GM21515 (cell line): Measurements from ENCODE around the gene TBX5.

Source experiments
- ATAC-seq: cut with Tn5 transposase; IDR thresholded peaks from one replicate; pipeline ENCODE4 v1.9.1; 2021; ENCODE audit not compliant: unreplicated experiment

TBX5 gene

GRCh38 chr12:114406316-114406983 lies 506 bp upstream of the TBX5 start:
- ATAC-seq, result no peak

- ATAC-seq, result no peak
Measured at GRCh38 chr12:114404926-114405518, 922 bp downstream of the TBX5 start.

DNA sequence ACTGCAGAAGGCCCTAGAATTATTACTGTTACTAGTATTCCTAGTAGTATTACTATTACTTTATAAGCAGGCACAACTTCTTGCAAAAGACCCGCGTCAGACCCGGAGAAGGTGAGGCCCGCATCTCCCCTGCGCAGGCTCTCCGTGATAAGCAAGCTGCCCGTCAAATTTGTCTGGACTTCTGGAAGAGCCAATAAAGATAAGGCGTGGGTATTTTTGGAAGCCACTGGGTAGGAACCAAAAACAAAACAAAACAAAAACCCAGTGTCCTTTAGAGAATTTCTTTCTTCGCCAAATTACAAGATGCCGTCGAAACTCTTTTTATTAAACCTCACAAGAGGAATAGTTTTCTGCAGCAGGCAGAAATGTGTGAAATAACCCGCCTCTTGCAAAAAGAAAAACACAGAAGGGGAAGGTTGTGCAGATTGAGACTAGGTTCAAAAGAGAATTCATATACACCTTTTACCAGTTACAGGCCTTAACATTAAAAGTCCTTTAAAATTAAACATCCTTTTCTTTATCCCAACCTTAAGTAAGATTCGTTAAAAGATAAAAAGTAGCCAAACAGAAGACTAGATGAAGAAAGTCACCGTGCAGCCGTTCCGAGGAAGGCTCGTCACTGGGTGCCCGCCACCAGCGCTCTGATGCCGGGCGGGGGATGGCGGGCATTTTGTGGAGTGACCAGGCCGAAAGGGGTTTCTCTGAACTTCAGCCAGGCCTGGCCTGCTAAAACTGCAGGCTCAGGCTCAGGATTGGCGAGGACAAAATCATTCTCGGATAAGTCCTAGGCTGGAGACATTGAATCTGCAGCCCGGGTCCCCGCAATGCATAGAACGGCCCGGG lies 1.6 kb downstream of the TBX5 start:
- no peak for ATAC-seq

GRCh38 chr12:114403690-114404066 lies 2.3 kb downstream of the TBX5 start:
- no peak for ATAC-seq

DNA sequence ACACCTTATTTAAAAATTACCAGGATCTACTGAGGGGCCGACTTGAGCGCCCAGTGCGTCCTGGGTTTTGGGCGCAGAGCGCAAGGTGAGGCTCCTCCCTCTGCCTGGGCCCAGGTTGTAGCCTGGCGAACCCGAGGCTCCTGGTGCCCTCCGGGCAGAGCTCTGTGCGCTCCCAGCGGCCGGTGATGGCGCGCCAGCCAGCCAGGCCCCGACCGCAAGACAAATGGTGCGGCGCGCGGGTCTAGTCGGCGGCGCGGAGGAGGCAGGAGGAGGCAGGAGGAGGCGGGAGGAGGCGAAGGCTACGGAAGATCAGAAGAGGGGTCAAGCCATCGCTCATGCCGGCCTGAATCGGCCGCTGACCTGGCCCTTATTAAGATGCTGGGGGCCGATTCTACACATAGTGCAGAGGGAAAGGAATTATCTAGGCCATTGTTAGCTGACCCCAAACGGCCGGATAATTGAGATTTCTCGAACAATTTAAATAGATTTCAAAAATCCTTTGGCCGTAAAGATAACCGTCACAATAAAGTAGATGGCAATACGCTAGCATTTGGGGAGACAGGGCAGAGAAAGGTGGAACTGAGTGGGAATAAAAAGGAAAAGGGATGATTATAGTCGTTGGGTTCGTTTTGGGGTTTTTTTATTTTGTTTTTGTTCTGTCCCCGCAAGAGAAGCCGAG lies 2.8 kb downstream of the TBX5 start:
- no peak for ATAC-seq

DNA sequence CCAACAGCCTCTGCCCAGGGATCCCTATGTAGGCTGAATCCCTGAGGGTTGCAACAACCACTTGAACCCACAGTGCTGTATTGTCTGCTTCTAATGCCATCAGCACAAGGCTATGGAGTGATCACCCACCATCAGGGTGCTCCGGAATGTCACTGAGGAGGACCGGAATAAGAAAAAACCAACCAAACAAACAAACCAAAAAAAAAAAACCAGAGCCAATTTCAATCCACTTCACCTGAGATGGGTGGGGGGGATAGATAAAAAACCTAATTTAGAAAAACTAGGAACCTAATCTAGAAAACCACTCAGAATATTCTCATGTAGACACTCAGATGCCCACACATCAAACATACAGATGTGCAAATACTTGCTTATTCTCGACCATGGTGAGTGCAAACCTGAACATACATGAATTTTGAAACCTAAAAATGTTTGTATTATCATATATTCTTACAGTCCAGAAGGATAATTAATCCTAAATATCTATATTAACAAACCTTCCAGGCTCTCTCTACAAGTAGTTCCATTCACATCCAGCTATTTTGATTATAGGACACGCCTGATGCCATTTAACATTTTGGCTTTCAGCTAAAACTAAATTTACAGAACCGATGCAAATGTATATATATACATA lies 3.7 kb downstream of the TBX5 start:
- no peak for ATAC-seq

DNA sequence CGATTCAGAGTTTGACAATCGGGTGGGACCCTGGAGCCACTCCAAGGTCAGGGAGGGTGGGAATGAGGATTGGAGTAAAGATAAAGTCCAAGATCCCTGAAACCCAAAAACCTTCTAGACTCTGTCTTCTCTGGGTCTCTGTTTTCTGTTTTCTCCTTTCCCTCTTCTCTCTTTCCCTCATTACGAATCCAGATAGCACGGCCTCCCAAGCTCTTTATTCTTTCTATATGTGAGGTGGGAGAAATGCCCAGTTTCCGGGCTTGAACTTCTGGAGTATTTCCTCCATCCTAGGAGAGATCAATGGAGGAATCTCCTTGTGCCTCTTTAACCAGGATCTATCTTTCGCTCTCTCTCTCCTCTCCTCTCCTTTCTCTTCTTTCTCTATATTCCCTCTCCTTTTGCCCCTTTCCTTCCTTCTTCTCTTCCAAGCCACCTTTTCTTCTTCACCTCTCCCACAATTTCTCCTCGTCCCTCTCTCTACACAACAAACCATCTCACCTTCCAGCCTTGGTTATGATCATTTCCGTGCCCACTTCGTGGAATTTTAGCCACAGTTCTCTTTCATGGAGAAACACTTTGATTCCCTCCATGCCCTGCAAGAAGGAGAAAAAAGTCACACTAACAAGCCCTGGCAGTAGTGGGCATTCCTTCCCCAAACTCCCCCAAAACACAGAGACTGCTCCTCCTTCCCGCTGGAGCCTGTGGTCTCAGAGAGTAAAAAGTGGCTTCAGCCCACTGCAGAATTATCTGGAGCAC lies 4.4 kb downstream of the TBX5 start:
- no peak for ATAC-seq

GRCh38 chr12:114400925-114401324 lies 5.0 kb downstream of the TBX5 start:
- ATAC-seq, result no peak

- ATAC-seq, result no peak
Measured at GRCh38 chr12:114400361-114400811, 5.6 kb downstream of the TBX5 start.

DNA sequence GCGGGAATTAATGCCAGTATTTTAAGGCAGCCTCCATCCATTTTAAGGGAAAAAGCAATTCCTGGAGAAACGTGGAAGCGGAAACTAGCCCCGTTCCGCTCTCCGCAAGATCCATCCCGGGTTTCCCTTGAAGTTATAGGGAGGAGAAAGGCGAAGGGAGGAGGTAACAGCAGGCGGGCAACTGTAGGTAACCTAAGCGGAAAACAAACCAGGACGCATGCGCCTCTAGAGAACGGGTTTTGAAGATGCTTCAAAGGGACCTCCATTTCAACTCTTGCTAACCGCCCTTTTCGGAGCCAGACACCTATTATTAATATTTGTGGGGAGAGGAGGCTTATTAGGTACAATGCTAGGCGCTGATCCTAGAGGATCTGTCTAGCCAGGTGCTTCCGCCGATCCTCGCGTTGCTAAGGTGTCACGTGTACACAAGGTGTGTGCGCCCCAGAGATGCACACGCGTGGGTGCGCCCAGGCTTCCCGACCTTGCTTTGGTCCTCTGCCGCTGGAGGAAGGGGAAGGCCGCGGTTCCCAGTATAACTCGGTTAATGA lies 6.2 kb downstream of the TBX5 start:
- ATAC-seq, result no peak

- ATAC-seq, result no peak
Measured at GRCh38 chr12:114397978-114398881, 7.7 kb downstream of the TBX5 start.

DNA sequence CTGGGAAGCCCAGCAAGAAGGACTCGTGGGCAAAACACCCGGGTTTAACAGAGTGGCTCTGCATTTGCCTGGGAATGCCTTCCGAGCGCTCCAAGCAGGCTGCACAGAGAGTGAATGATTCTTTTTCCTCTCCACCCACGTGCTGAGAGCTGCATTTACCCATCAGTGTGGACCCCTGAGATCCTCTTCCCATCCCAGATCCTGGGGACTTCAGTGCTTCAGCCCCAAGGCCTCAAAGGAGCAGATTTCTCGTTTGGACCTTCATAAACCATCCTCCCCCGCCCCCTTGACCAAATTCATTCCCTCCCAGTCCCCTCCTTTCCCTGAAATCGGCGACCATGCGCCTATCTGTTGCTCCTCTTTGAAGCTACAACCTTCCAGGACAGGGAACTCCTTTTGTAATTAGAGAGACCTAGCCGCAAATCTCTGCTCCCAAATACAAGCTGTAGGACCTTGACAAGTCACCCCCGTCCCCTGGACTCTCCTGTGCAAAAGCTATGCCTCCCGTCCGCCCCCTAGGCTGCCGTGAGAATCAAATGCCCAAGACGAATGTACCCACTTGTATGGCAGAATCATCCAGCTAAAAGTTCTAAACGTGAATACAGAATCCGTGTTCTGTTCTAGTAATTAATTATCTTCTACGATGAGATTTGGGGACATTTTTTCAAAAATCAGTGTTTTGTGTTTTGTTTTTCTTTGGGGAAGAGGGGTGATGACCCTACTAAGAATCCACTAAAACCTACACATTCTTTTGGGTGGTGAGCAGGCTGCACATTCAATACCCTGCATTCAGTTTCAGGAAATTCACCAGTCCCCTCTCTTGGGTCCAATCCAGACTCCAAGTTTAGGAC lies 8.8 kb downstream of the TBX5 start:
- ATAC-seq, result no peak

DNA sequence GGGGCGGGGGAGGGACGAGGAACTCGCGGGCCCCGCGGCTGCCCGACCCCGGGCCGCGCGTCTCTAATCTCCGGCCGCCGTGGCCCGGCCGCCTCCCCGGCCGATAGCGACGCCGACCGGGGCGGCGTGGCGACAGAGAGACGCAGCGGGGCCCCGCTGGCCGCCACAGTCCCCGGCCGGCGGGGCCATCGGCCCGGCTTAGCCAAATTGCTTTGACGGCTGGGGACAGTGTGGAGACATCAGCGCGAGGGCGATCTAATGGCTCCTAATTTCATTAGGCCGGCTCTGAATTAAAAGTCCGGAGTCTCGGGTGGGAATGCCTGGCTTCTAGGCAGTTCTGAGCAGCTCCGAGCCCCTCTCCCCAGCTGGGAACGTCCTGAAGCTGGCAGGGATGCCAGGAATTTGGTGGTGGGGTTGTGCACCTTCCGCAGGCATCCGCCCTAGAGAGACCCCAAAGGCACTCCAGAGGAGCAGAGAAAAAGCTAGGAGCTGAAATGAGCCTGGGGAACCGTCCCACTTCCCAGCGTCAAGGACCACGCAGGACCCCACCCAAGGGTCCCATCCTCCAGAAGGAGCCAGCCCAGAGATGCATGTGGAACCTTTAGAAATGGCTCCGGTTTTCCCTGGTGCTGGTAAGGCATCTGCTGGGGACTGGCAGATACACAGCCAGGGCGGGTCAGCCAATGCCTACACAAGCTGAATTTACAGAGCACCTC lies 9.6 kb downstream of the TBX5 start:
- ATAC-seq, result no peak

DNA sequence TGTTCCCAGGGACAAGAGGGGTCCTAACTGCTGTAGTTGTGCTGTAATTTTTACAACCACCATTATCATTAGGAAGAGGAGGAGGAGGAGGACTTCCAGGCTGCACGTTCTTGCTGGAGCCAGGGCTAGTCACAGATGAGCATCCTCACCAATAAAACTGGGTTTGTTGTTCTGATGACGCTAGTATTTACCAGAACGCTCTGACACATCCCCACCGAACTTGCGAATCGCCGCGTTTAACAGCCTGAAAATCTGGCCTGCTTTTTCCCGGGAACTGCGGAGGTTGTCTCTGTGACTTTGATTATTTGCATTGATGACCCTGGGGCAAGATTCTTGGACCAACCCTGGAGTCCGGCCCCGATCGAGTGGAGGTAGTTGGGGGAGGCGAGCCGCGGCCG lies 10.2 kb downstream of the TBX5 start:
- ATAC-seq, result no peak

- no peak for ATAC-seq
Measured at GRCh38 chr12:114395233-114395632, 10.7 kb downstream of the TBX5 start.

GRCh38 chr12:114393569-114393968 lies 12.4 kb downstream of the TBX5 start:
- no peak for ATAC-seq

DNA sequence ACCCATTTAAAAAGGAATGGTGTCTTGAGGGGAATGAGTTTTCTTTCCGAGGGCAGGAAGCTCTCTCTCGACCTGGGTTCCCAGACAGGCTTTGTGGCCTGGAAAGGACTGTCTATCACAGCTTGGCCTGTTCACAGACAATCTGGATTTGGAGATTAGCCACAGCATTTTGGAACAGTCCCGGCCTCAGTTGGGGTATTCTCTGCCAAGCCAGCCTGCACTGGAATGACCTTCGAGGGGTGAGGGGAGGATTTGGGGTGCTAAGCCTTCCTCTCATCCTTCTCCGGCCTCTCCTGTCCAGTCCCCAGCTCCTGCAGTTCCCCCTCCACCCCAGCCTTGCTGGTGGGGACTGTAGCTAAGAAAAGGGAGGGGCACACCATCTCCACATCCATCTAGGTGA lies 13.0 kb downstream of the TBX5 start:
- no peak for ATAC-seq
